ENCODE results near the gene CFAP119. TPM values are rescaled to one million over a fixed set of nuclear protein-coding genes. Genes with fewer than 3 reads are reported as not detected.

The CFAP119 gene
- total and polyA plus RNA-seq, 2 experiments from 2014 or later, result 2.2 to 5.2 TPM

DNA sequence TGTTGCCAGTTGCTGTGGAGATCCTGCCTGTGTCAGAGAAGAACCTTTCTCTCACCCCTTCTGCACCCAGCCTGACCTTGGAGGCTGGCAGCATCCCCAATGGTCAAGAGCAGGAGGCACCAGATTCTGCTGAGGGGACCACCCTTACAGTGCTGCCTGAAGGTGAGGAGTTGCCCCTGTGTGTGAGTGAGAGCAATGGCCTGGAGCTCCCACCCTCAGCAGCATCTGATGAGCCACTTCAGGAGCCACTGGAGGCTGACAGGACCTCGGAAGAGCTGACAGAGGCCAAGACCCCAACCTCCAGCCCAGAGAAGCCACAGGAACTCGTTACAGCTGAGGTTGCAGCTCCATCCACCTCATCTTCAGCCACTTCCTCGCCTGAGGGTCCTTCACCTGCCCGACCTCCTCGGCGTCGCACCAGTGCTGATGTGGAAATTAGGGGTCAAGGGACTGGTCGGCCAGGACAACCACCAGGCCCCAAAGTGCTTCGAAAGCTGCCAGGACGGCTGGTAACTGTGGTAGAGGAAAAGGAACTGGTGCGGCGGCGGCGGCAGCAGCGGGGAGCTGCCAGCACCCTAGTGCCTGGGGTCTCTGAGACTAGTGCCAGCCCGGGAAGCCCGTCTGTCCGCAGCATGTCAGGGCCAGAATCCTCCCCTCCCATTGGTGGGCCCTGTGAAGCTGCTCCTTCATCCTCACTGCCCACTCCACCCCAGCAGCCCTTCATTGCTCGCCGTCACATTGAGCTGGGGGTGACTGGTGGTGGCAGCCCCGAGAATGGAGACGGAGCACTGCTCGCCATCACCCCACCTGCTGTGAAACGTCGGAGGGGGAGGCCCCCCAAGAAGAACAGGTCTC, 23.8 kb downstream of the CFAP119 start:
- Histone ChIP-seq H3K79me2 (replicated peaks; ENCODE audit: insufficient read depth) (no peaks in the 10 kb centered on the region), H3K4me2 (no peak overlapping the region), H3K27me3 (ENCODE audit: insufficient read depth) (no peaks in the 10 kb centered on the region), H3F3A (replicated peaks; ENCODE audit: low read depth) (no peaks in the 10 kb centered on the region), H3K4me3 (no peak overlapping the region), H4K20me1 (replicated peaks; ENCODE audit: insufficient read depth) (peaks cover 11% of the 10 kb centered on the region), H3K36me3 (ENCODE audit: insufficient read depth) (peaks cover 30% of the 10 kb centered on the region), H3K9me2 (ENCODE audit: insufficient read depth) (no peaks in the 10 kb centered on the region), H3K4me1 (ENCODE audit: insufficient read depth) (peaks cover 3% of the 10 kb centered on the region), H3K27ac (ENCODE audit: low read depth) (no peak overlapping the region), H2AFZ (no peak overlapping the region)
- Mint-ChIP-seq H3K27me3 (ENCODE audit: insufficient read depth, low read depth, poor library complexity) (peaks cover 8% of the 10 kb centered on the region), H3K4me1 (peaks cover 18% of the 10 kb centered on the region), H3K9me3 (no peaks in the 10 kb centered on the region), H3K4me3 (no peak overlapping the region), H3K36me3 (ENCODE audit: low read depth) (peaks cover 69% of the 10 kb centered on the region), H3K27ac (no peak overlapping the region)
- TF ChIP-seq, protein P1, sequence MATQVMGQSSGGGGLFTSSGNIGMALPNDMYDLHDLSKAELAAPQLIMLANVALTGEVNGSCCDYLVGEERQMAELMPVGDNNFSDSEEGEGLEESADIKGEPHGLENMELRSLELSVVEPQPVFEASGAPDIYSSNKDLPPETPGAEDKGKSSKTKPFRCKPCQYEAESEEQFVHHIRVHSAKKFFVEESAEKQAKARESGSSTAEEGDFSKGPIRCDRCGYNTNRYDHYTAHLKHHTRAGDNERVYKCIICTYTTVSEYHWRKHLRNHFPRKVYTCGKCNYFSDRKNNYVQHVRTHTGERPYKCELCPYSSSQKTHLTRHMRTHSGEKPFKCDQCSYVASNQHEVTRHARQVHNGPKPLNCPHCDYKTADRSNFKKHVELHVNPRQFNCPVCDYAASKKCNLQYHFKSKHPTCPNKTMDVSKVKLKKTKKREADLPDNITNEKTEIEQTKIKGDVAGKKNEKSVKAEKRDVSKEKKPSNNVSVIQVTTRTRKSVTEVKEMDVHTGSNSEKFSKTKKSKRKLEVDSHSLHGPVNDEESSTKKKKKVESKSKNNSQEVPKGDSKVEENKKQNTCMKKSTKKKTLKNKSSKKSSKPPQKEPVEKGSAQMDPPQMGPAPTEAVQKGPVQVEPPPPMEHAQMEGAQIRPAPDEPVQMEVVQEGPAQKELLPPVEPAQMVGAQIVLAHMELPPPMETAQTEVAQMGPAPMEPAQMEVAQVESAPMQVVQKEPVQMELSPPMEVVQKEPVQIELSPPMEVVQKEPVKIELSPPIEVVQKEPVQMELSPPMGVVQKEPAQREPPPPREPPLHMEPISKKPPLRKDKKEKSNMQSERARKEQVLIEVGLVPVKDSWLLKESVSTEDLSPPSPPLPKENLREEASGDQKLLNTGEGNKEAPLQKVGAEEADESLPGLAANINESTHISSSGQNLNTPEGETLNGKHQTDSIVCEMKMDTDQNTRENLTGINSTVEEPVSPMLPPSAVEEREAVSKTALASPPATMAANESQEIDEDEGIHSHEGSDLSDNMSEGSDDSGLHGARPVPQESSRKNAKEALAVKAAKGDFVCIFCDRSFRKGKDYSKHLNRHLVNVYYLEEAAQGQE (IDR thresholded peaks at IDR 0.05; ENCODE audit: unreplicated experiment), result no peak
- TF ChIP-seq STAT1 (IDR thresholded peaks at IDR 0.05; ENCODE audit: unreplicated experiment), result no peak
- no peak for TF ChIP-seq NANOG (IDR thresholded peaks at IDR 0.05; ENCODE audit: borderline replicate concordance)
- TF ChIP-seq CREB1 (CRISPR knock-in tag; IDR thresholded peaks at IDR 0.05; ENCODE audit: low read depth), result no peak
- TF ChIP-seq EZH2 (IDR thresholded peaks at IDR 0.05; ENCODE audit: low read depth, unreplicated experiment), result no peak
- TF ChIP-seq ZNF462 (CRISPR knock-in tag; IDR thresholded peaks at IDR 0.05), result no peak
- TF ChIP-seq ZNF331 (CRISPR knock-in tag; IDR thresholded peaks at IDR 0.05; ENCODE audit: low read depth), result no peak
- no peak for TF ChIP-seq EZH2phosphoT487 (IDR thresholded peaks at IDR 0.05; ENCODE audit: unreplicated experiment)
- no peak for TF ChIP-seq POLR2AphosphoS5 (IDR thresholded peaks at IDR 0.05; ENCODE audit: low read depth)
- TF ChIP-seq JUNB (IDR thresholded peaks at IDR 0.05; ENCODE audit: unreplicated experiment), result no peak
- no peak for TF ChIP-seq ZNF114 (CRISPR knock-in tag; IDR thresholded peaks at IDR 0.05)
- no peak for TF ChIP-seq CTCF (conservative IDR thresholded peaks at IDR 0.05; ENCODE audit: low read depth in 2 of 2)
- TF ChIP-seq ETS1 (IDR thresholded peaks at IDR 0.05), result no peak
- ATAC-seq, result no peak
- DNase-seq (ENCODE audit: low spot score), result no peak

Measured in GM23338 (cell line).